Smooth muscle cell (in vitro differentiated cells): ENCODE results near the gene LOXL1. TPM values are rescaled to one million over a fixed set of nuclear protein-coding genes. Genes with fewer than 3 reads are reported as not detected.

Experiments
- DNase-seq: peaks from one replicate; lab custom pipeline; 2025; ENCODE audit not compliant: unreplicated experiment; lab: John Stamatoyannopoulos, UW
- H2AFZ ChIP-seq: fragments of 200-600 bp; sonication (generic); 2 replicates; pipeline ENCODE4 v1.6.0; 2016; ENCODE audit warnings: antibody characterized with exemption, low read depth, mild to moderate bottlenecking
- H3F3A ChIP-seq: fragments of 200-600 bp; sonication (generic); 2 replicates; pipeline ENCODE4 v1.6.0; 2017; ENCODE audit warnings: antibody characterized with exemption, low read depth
- H3K27ac ChIP-seq: fragments of 200-600 bp; sonication (generic); 2 replicates; pipeline ENCODE4 v1.5.1; 2016; ENCODE audit warnings: low read depth, mild to moderate bottlenecking
- H3K27me3 ChIP-seq: fragments of 200-600 bp; sonication (generic); 2 replicates; pipeline ENCODE4 v1.6.1; 2016; ENCODE audit warnings: low read depth, mild to moderate bottlenecking
- H3K36me3 ChIP-seq: fragments of 200-600 bp; sonication (generic); 2 replicates; pipeline ENCODE4 v1.5.1; 2016; ENCODE audit warnings: low read depth
- H3K4me1 ChIP-seq: fragments of 200-600 bp; sonication (generic); 2 replicates; pipeline ENCODE4 v1.5.1; 2016; ENCODE audit warnings: low read depth
- H3K4me2 ChIP-seq: fragments of 200-600 bp; sonication (generic); 2 replicates; pipeline ENCODE4 v1.6.0; 2016; ENCODE audit warnings: mild to moderate bottlenecking
- H3K4me3 ChIP-seq: fragments of 200-600 bp; sonication (generic); 2 replicates; pipeline ENCODE4 v1.5.1; 2016; ENCODE audit warnings: mild to moderate bottlenecking
- H3K79me2 ChIP-seq: fragments of 200-600 bp; sonication (generic); 2 replicates; pipeline ENCODE4 v1.6.0; 2016; ENCODE audit warnings: low read depth, mild to moderate bottlenecking
- H3K9ac ChIP-seq: fragments of 200-600 bp; sonication (generic); 2 replicates; pipeline ENCODE4 v1.6.0; 2016; ENCODE audit warnings: low read depth
- H3K9me3 ChIP-seq: fragments of 200-600 bp; sonication (generic); replicated peaks from 2 replicates; pipeline ENCODE4 v1.5.1; 2016; ENCODE audit warnings: low read depth
- H4K20me1 ChIP-seq: fragments of 200-600 bp; sonication (generic); 2 replicates; pipeline ENCODE4 v1.6.0; 2016; ENCODE audit warnings: low read depth
- WGBS: methylation state at CpG from one replicate; pipeline ENCODE4 v1.1.7; 2016; ENCODE audit warnings: low lambda C conversion rate; 5-methylcytosine and 5-hydroxymethylcytosine counted together
- polyA plus RNA-seq: library from polyadenylated mRNA; unstranded; fragments of >200 nt; fragmentation: Nextera tagmentation; extraction: Ambion mirVana; gene quantifications from 2 replicates; pipeline ENCODE4 v1.2.1, GENCODE V29; 2016
- total RNA-seq: library from RNA; depleted of rRNA; stranded (reverse); fragments of >200 nt; gene quantifications from 2 replicates; pipeline ENCODE4 v1.2.3, GENCODE V29; 2014
- TF ChIP-seq, protein P1 (sequence below): fragments of 200-600 bp; sonication (generic); IDR thresholded peaks from 2 replicates; pipeline ENCODE4 v1.5.1; 2017; ENCODE audit warnings: borderline replicate concordance, mild to moderate bottlenecking, antibody characterized with exemption; ENCODE audit not compliant: insufficient read depth, poor library complexity, severe bottlenecking

Gene LOXL1
- total and polyA plus RNA-seq, 2 experiments from 2014 or later, result 252 to 899 TPM

DNA sequence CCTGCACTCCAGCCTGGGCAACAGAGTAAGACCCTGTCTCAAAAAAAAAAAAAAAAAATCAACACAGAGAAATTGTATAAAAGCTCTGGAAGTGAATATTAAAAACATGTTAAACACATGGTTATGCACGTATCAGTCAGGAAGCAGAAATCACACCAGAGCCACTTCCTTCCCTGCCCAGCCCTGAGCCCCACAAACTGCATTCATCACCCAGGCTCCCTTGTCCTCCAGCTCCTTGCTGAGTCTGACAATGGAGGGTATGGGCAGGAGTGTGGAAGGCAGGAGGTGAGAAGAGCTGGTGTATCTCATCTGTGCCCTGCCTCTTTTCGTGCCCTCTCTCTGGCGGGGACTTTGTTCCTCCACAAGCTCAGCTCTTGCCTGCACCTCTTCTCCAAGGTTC is 12.1 kb upstream of the LOXL1 start:
- Histone ChIP-seq H3K4me2 (no peak overlapping the region), H3F3A (no peaks in the 10 kb centered on the region), H3K27me3 (no peaks in the 10 kb centered on the region), H2AFZ (no peak overlapping the region), H3K36me3 (peaks cover 4% of the 10 kb centered on the region), H3K9ac (no peak overlapping the region), H3K9me3 (no peaks in the 10 kb centered on the region), H3K4me3 (no peak overlapping the region), H3K4me1 (no peaks in the 10 kb centered on the region), H4K20me1 (no peaks in the 10 kb centered on the region), H3K79me2 (no peaks in the 10 kb centered on the region), H3K27ac (no peak overlapping the region)
- 100% methylated on average over 3 of the region's 3 CpGs for WGBS
- DNase-seq, result no peak
- TF ChIP-seq, protein P1, sequence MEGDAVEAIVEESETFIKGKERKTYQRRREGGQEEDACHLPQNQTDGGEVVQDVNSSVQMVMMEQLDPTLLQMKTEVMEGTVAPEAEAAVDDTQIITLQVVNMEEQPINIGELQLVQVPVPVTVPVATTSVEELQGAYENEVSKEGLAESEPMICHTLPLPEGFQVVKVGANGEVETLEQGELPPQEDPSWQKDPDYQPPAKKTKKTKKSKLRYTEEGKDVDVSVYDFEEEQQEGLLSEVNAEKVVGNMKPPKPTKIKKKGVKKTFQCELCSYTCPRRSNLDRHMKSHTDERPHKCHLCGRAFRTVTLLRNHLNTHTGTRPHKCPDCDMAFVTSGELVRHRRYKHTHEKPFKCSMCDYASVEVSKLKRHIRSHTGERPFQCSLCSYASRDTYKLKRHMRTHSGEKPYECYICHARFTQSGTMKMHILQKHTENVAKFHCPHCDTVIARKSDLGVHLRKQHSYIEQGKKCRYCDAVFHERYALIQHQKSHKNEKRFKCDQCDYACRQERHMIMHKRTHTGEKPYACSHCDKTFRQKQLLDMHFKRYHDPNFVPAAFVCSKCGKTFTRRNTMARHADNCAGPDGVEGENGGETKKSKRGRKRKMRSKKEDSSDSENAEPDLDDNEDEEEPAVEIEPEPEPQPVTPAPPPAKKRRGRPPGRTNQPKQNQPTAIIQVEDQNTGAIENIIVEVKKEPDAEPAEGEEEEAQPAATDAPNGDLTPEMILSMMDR, result no peak

- 91% methylated on average over 2 of the region's 2 CpGs for WGBS
These were observed 11.2 kb upstream of the LOXL1 start for GRCh38 chr15:73915082-73915481.

GRCh38 chr15:73918784-73919183 is 7.5 kb upstream of the LOXL1 start:
- H4K20me1 ChIP-seq, result no peaks in the 10 kb centered on the region
- H3K9ac ChIP-seq, result no peak overlapping the region
- H3F3A ChIP-seq, result no peaks in the 10 kb centered on the region
- no peak overlapping the region for H3K4me2 ChIP-seq
- TF ChIP-seq, protein P1, result no peak
- peaks cover 21% of the 10 kb centered on the region for H3K4me1 ChIP-seq
- H3K79me2 ChIP-seq, result peaks cover 11% of the 10 kb centered on the region
- 95% methylated on average over 3 of the region's 3 CpGs for WGBS
- no peak overlapping the region for H3K27ac ChIP-seq
- H3K9me3 ChIP-seq, result no peaks in the 10 kb centered on the region
- no peak for DNase-seq
- no peak overlapping the region for H3K4me3 ChIP-seq
- H3K27me3 ChIP-seq, result no peaks in the 10 kb centered on the region
- no peak overlapping the region for H2AFZ ChIP-seq
- peaks cover 4% of the 10 kb centered on the region for H3K36me3 ChIP-seq

More at GRCh38 chr15:73915082-73915481, 11.2 kb upstream of the LOXL1 start:
- no peaks in the 10 kb centered on the region for H3K27me3 ChIP-seq
- no peak overlapping the region for H3K4me3 ChIP-seq
- no peak overlapping the region for H3K9ac ChIP-seq
- H3F3A ChIP-seq, result no peaks in the 10 kb centered on the region
- no peaks in the 10 kb centered on the region for H3K9me3 ChIP-seq
- no peak overlapping the region for H3K4me2 ChIP-seq
- no peak overlapping the region for H3K27ac ChIP-seq
- no peaks in the 10 kb centered on the region for H3K4me1 ChIP-seq
- no peaks in the 10 kb centered on the region for H3K79me2 ChIP-seq
- TF ChIP-seq, protein P1, result no peak
- no peak for DNase-seq
- peaks cover 4% of the 10 kb centered on the region for H3K36me3 ChIP-seq
- H4K20me1 ChIP-seq, result no peaks in the 10 kb centered on the region
- no peak overlapping the region for H2AFZ ChIP-seq

GRCh38 chr15:73919706-73920105 is 6.6 kb upstream of the LOXL1 start:
- Histone ChIP-seq H3K79me2 (peaks cover 11% of the 10 kb centered on the region), H3K4me1 (peaks cover 30% of the 10 kb centered on the region), H3K27ac (no peak overlapping the region), H3K4me3 (no peak overlapping the region), H3K9ac (no peak overlapping the region), H3K9me3 (no peaks in the 10 kb centered on the region), H3K27me3 (no peaks in the 10 kb centered on the region), H4K20me1 (no peaks in the 10 kb centered on the region), H3K4me2 (no peak overlapping the region), H3F3A (no peaks in the 10 kb centered on the region), H2AFZ (no peak overlapping the region), H3K36me3 (peaks cover 4% of the 10 kb centered on the region)
- 96% methylated on average over 6 of the region's 6 CpGs for WGBS
- DNase-seq, result no peak
- TF ChIP-seq, protein P1, result no peak
